Keratinocyte (primary cell): ENCODE data around the gene STK26. TPM values are rescaled to one million over a fixed set of nuclear protein-coding genes. Genes with fewer than 3 reads are reported as not detected.

Experiments used
- DNase-seq: peaks from one replicate; pipeline ENCODE4 v3.0.0-alpha.2; 2011; ENCODE audit warnings: low read depth, missing footprints, low spot score
- FAIRE-seq: peaks from 2 replicates; lab custom pipeline; 2011; peaks lifted over from hg19 to GRCh38; lab: Jason Lieb, UNC
- H2AFZ ChIP-seq: 2 replicates; pipeline ENCODE4 v1.6.0; 2012; ENCODE audit warnings: low read length, control low read depth, inconsistent platforms; ENCODE audit not compliant: control insufficient read depth
- H3K27ac ChIP-seq: 2 replicates; pipeline ENCODE4 v1.5.1; 2011; ENCODE audit warnings: low read length; ENCODE audit not compliant: control insufficient read depth, insufficient read depth
- H3K27me3 ChIP-seq: 3 replicates; pipeline ENCODE4 v1.6.0; 2011; ENCODE audit warnings: low read length; ENCODE audit not compliant: control insufficient read depth, insufficient read depth; ENCODE audit errors: extremely low read depth
- H3K36me3 ChIP-seq, 2 experiments: 2 replicates in 1 of 2; 3 replicates in 1 of 2; pipeline ENCODE4 v1.5.1; 2011; ENCODE audit warnings: low read length in 2 of 2, mild to moderate bottlenecking in 1 of 2; ENCODE audit not compliant: control insufficient read depth in 2 of 2, insufficient read depth in 2 of 2; ENCODE audit errors: extremely low read depth in 1 of 2
- H3K4me1 ChIP-seq: 3 replicates; pipeline ENCODE4 v1.5.1; 2011; ENCODE audit warnings: low read length; ENCODE audit not compliant: control insufficient read depth, insufficient read depth; ENCODE audit errors: extremely low read depth
- H3K4me2 ChIP-seq: 3 replicates; pipeline ENCODE4 v1.6.0; 2011; ENCODE audit warnings: low read depth, low read length; ENCODE audit not compliant: control insufficient read depth, insufficient read depth; ENCODE audit errors: extremely low read depth
- H3K4me3 ChIP-seq, 3 experiments: fragments of 200-600 bp in 1 of 3; sonication (generic) in 1 of 3; 2 replicates in 2 of 3; 3 replicates in 1 of 3; pipeline ENCODE4 v1.5.1; 2011 to 2016; ENCODE audit warnings: low read length in 3 of 3, mild to moderate bottlenecking in 3 of 3, control low read depth in 2 of 3, inconsistent platforms in 1 of 3, low read depth in 1 of 3, mixed read lengths in 1 of 3, mixed run types in 1 of 3, moderate library complexity in 1 of 3; ENCODE audit not compliant: control insufficient read depth in 2 of 3, insufficient read depth in 2 of 3; ENCODE audit errors: extremely low read depth in 1 of 3
- H3K79me2 ChIP-seq: 2 replicates; pipeline ENCODE4 v1.6.0; 2012; ENCODE audit warnings: low read length; ENCODE audit not compliant: control insufficient read depth, insufficient read depth
- H3K9ac ChIP-seq: 3 replicates; pipeline ENCODE4 v1.6.0; 2011; ENCODE audit warnings: low read length; ENCODE audit not compliant: control insufficient read depth, insufficient read depth; ENCODE audit errors: extremely low read depth
- H3K9me1 ChIP-seq: 3 replicates; pipeline ENCODE4 v1.6.0; 2011; ENCODE audit warnings: low read length; ENCODE audit not compliant: control insufficient read depth, insufficient read depth; ENCODE audit errors: extremely low read depth
- H3K9me3 ChIP-seq: 2 replicates; pipeline ENCODE4 v1.5.1; 2012; ENCODE audit warnings: low read depth, low read length; ENCODE audit not compliant: control insufficient read depth
- H4K20me1 ChIP-seq: 3 replicates; pipeline ENCODE4 v1.6.0; 2011; ENCODE audit warnings: low read length; ENCODE audit not compliant: control insufficient read depth, insufficient read depth; ENCODE audit errors: extremely low read depth
- CTCF ChIP-seq, 3 experiments: IDR thresholded peaks in 1 of 3; conservative IDR thresholded peaks in 1 of 3; optimal IDR thresholded peaks in 1 of 3; 2 replicates in 2 of 3; 3 replicates in 1 of 3; pipeline versions ENCODE3 to v1.5.1; 2011; ENCODE audit warnings: low read length in 3 of 3, mild to moderate bottlenecking in 3 of 3, moderate library complexity in 2 of 3, control low read depth in 1 of 3, inconsistent platforms in 1 of 3; ENCODE audit not compliant: insufficient read depth in 2 of 3; ENCODE audit errors: extremely low read depth in 1 of 3
- EZH2 ChIP-seq: IDR thresholded peaks from one replicate; pipeline ENCODE4 v1.6.1; 2012; ENCODE audit warnings: inconsistent platforms, mild to moderate bottlenecking, low read length, moderate library complexity
- dilution Hi-C: fragments of 300-500 bp; cut with MboI; formaldehyde crosslinking; loops from one replicate; pipeline ENCODE4 v1.7.0; 2020; ENCODE audit warnings: low sequenced_read_pairs; ENCODE audit not compliant: extremely low pct_ligation_motif_present
- polyA plus RNA-seq, 5 experiments: library from polyadenylated mRNA; depleted of rRNA in 3 of 5; stranded (reverse) in 3 of 5; stranded (forward) in 1 of 5; unstranded in 1 of 5; fragments of >200 nt; gene quantifications; 1 replicate in 1 of 5; 2 replicates in 3 of 5; 3 replicates in 1 of 5; pipeline versions ENCODE4 v1.2.1 to v1.2.3, GENCODE V29; 2011 to 2012; ENCODE audit warnings: missing spikeins in 2 of 5, low read depth in 1 of 5, low replicate concordance in 1 of 5

STK26 gene
- polyA plus RNA-seq, 1 donor (not counting 4 experiments of a cell fraction or from before 2014, with no cell fraction given), result 32.3 TPM

GRCh38 chrX:132063334-132063733 lies 40.2 kb downstream of the STK26 start:
- Histone ChIP-seq H3K9me3 (no peaks in the 10 kb centered on the region), H3K27me3 (no peaks in the 10 kb centered on the region), H3K4me3 (no peak overlapping the region), H3K9me1 (no peaks in the 10 kb centered on the region), H3K4me2 (no peak overlapping the region), H3K9ac (no peak overlapping the region), H2AFZ (no peak overlapping the region), H4K20me1 (no peaks in the 10 kb centered on the region), H3K79me2 (no peaks in the 10 kb centered on the region), H3K36me3 (no peaks in the 10 kb centered on the region), H3K27ac (no peak overlapping the region), H3K4me1 (peaks cover 3% of the 10 kb centered on the region)
- FAIRE-seq (no peak), DNase-seq (no peak)
- TF ChIP-seq EZH2, result no peak
- no peak for TF ChIP-seq CTCF (optimal IDR thresholded peaks at IDR 0.05 in 1 of 3, IDR thresholded peaks at IDR 0.05 in 1 of 3, conservative IDR thresholded peaks at IDR 0.05 in 1 of 3; ENCODE audit: extremely low read depth in 1 of 3, insufficient read depth in 2 of 3, low read length in 3 of 3)
- dilution Hi-C loops, result no loop called here

DNA sequence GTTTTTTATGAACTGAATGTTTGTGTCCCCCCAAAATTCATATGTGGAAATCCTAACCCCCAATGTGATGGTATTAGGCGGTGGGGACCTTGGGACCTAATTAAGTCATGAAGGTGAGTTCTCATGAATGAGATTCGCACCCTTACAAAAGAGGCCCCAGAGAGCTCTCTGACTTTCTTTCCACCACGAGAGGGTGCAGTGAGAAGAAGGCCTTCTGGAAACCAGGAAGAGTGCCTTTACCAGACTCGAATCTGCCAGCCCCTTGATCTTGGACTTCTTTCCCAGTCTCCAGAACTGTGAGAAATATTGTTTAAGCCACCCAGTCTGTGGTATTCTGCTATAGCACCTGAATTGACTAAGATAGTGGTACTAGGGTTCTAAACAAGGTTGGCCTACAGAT lies 40.8 kb downstream of the STK26 start:
- Histone ChIP-seq H3K4me3 (no peak overlapping the region), H3K79me2 (no peaks in the 10 kb centered on the region), H2AFZ (no peak overlapping the region), H3K4me2 (no peak overlapping the region), H3K9me1 (no peaks in the 10 kb centered on the region), H3K9me3 (no peaks in the 10 kb centered on the region), H3K9ac (no peak overlapping the region), H3K27me3 (no peaks in the 10 kb centered on the region), H3K4me1 (peaks cover 7% of the 10 kb centered on the region), H3K36me3 (no peaks in the 10 kb centered on the region), H4K20me1 (no peaks in the 10 kb centered on the region), H3K27ac (no peak overlapping the region)
- no peak for TF ChIP-seq EZH2
- no peak for TF ChIP-seq CTCF (optimal IDR thresholded peaks at IDR 0.05 in 1 of 3, IDR thresholded peaks at IDR 0.05 in 1 of 3, conservative IDR thresholded peaks at IDR 0.05 in 1 of 3; ENCODE audit: extremely low read depth in 1 of 3, insufficient read depth in 2 of 3, low read length in 3 of 3)
- DNase-seq (no peak), FAIRE-seq (no peak)
- dilution Hi-C loops, result no loop called here
